Activated CD8-positive, alpha-beta memory T cell treated with anti-CD3 and anti-CD28 coated beads, Interleukin-2, amount 50 U/mL, for 1 hour (primary cell): ENCODE data around the gene LHX2.

ENCODE experiments used
- DNase-seq: peaks from one replicate; pipeline ENCODE4 v3.0.0-alpha.2; 2020; ENCODE audit errors: extremely low read depth

The LHX2 gene

GRCh38 chr9:124060844-124061605 lies 49.5 kb downstream of the LHX2 start:
- DNase-seq: no peak

- no peak for DNase-seq
Observed at GRCh38 chr9:124062172-124062571, 50.6 kb downstream of the LHX2 start.

- no peak for DNase-seq
Observed at GRCh38 chr9:124066783-124067577, 55.4 kb downstream of the LHX2 start.

- no peak for DNase-seq
Observed at GRCh38 chr9:124068251-124068650, 56.7 kb downstream of the LHX2 start.

- DNase-seq: no peak
Observed at GRCh38 chr9:124074746-124075145, 63.2 kb downstream of the LHX2 start.

- no peak for DNase-seq
Observed at GRCh38 chr9:124075761-124076160, 64.2 kb downstream of the LHX2 start.

GRCh38 chr9:124077915-124078572 lies 66.5 kb downstream of the LHX2 start:
- DNase-seq: no peak

GRCh38 chr9:124078641-124079040 lies 67.1 kb downstream of the LHX2 start:
- DNase-seq: no peak

- DNase-seq: no peak
Observed at GRCh38 chr9:124079176-124079925, 67.8 kb downstream of the LHX2 start.

GRCh38 chr9:124082622-124083021 lies 71.1 kb downstream of the LHX2 start:
- DNase-seq: no peak
